HCEC 1CT (cell line): ENCODE measurements around the gene TP53BP2.
"Not testable (repeated sequence)": the region's sequence is repeated elsewhere in the genome, so short reads cannot be mapped to it uniquely, and the experiment has no call there.

Experiments used
- DNase-seq: peaks from one replicate; pipeline ENCODE4 v3.0.0-alpha.2; 2017

The TP53BP2 gene

GRCh38 chr1:223853748-223854147, 8.0 kb upstream of the TP53BP2 start:
- DNase-seq, result no peak

- DNase-seq, result no peak
Measured at GRCh38 chr1:223853275-223853674, 7.5 kb upstream of the TP53BP2 start.

- DNase-seq, result no peak
Measured at GRCh38 chr1:223852337-223852736, 6.6 kb upstream of the TP53BP2 start.

GRCh38 chr1:223849352-223850254, 3.9 kb upstream of the TP53BP2 start:
- no peak for DNase-seq

GRCh38 chr1:223848536-223848935, 2.8 kb upstream of the TP53BP2 start:
- DNase-seq, result no peak

GRCh38 chr1:223847781-223848345, 2.1 kb upstream of the TP53BP2 start:
- no peak for DNase-seq

GRCh38 chr1:223845037-223845809, 524 bp downstream of the TP53BP2 start:
- peak; percentile 46 for DNase-seq

- no peak for DNase-seq
Measured at GRCh38 chr1:223844787-223845036, 1.0 kb downstream of the TP53BP2 start.

- DNase-seq, result peak; percentile 25
Measured at GRCh38 chr1:223843934-223844786, 1.6 kb downstream of the TP53BP2 start.

- no peak for DNase-seq
Measured at GRCh38 chr1:223842784-223843183, 3.0 kb downstream of the TP53BP2 start.

- DNase-seq, result not testable (repeated sequence)
Measured at GRCh38 chr1:223841977-223842623, 3.6 kb downstream of the TP53BP2 start.

- DNase-seq, result no peak
Measured at GRCh38 chr1:223840254-223840653, 5.5 kb downstream of the TP53BP2 start.

GRCh38 chr1:223838125-223838854, 7.5 kb downstream of the TP53BP2 start:
- no peak for DNase-seq

GRCh38 chr1:223837687-223838086, 8.1 kb downstream of the TP53BP2 start:
- DNase-seq, result no peak

- DNase-seq, result no peak
Measured at GRCh38 chr1:223837206-223837605, 8.5 kb downstream of the TP53BP2 start.

GRCh38 chr1:223836586-223836985, 9.2 kb downstream of the TP53BP2 start:
- DNase-seq, result no peak

- no peak for DNase-seq
Measured at GRCh38 chr1:223835754-223836153, 10.0 kb downstream of the TP53BP2 start.

GRCh38 chr1:223834660-223835263, 11.0 kb downstream of the TP53BP2 start:
- peak; percentile 87 for DNase-seq

GRCh38 chr1:223833948-223834347, 11.8 kb downstream of the TP53BP2 start:
- DNase-seq, result no peak

- no peak for DNase-seq
Measured at GRCh38 chr1:223832637-223832943, 13.2 kb downstream of the TP53BP2 start.
